Measurements from ENCODE around the gene NT5C2.
A peak's percentile ranks its signal among the peaks of the same experiment; 100 is the strongest.
"Not testable (repeated sequence)": the region's sequence is repeated elsewhere in the genome, so short reads cannot be mapped to it uniquely, and the experiment has no call there.

Gene NT5C2

DNA sequence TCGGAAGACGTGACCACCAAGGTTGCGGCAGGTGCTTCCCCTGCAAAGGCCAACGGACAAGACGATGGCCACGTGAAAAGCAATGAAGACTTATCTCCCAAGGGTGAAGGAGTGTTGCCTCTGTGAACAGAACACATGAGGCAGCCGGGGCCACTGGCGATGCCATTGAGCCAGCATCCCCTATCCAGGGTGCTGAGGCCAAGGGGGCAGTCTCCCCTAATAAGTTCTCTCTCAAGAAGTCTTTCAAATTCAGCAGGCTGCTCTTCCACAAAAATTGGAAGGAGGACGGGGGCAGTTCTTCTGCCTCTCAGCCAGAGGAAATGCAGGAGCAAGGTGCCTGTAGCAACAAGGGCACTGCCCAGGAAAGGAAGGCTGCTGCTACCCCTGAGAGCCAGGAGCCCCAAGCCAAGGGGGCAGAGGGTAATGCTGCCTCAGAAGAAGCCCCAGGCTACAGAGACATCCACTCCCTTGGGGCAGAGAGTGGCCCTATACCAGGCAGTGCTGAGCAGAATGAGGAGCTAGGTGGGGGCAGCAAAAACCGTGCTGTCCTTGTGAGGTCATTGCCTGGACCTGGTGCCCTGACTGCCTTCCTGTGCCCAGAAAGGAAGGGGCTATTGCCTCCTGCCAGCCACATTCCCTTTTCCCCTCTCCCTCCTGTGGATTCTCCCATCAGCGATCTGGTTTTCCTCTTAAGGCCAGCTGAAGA lies 17.3 kb downstream of the NT5C2 start:
- Histone ChIP-seq H3K79me2 (ENCODE audit: control insufficient read depth, low read length) (peaks cover 77% of the 10 kb centered on the region), H4K20me1 (ENCODE audit: control insufficient read depth, insufficient read depth, low read depth, low read length) (no peaks in the 10 kb centered on the region), H3K4me2 (ENCODE audit: low read length) (peak overlapping the region; percentile 81; the same call in 1 of the 2 replicates)

DNA sequence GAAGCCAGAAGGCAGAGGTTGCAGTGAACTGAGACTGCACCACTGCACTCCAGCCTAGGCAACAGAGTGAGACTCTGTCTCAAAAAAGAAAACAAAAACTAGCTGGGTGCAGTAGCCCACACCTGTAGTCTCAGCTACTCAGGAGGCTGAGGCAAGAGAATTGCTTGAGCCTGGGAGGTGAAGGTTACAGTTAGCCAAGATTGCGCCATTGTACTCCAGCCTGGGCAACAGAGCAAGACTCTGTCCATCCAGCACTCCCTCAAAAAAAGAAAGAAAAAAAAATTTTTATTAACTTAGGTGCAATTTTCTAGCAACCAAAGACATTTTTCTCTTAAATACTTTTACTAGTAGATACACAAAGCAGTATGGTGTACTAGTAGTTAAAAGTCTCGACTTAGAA lies 18.7 kb downstream of the NT5C2 start:
- H3K36me3 ChIP-seq (ENCODE audit: control insufficient read depth, low read length), result peaks cover 66% of the 10 kb centered on the region
- peaks cover 73% of the 10 kb centered on the region for H3K79me2 ChIP-seq (ENCODE audit: control insufficient read depth, low read length)
- not testable (repeated sequence) for H3K27ac ChIP-seq (ENCODE audit: low read depth, low read length); H3K27me3 ChIP-seq (ENCODE audit: control insufficient read depth, low read length); H3K4me3 ChIP-seq (ENCODE audit: low read length); H3K9me3 ChIP-seq (ENCODE audit: control insufficient read depth, insufficient read depth, low read length); H3K4me2 ChIP-seq (ENCODE audit: low read length); H3K9me2 ChIP-seq (replicated peaks; ENCODE audit: control insufficient read depth, low read length); H4K20me1 ChIP-seq (ENCODE audit: control insufficient read depth, insufficient read depth, low read depth, low read length)
- H3F3A ChIP-seq (ENCODE audit: control insufficient read depth, insufficient read depth), result peaks cover 12% of the 10 kb centered on the region
- H3K4me1 ChIP-seq (ENCODE audit: control insufficient read depth, low read length), result peaks cover 59% of the 10 kb centered on the region

More for the DNA sequence above, 17.3 kb downstream of the NT5C2 start:
- Histone ChIP-seq H3K4me3 (ENCODE audit: low read length) (no peak overlapping the region), H3F3A (ENCODE audit: control insufficient read depth, insufficient read depth) (peaks cover 13% of the 10 kb centered on the region), H3K9me2 (replicated peaks; ENCODE audit: control insufficient read depth, low read length) (no peaks in the 10 kb centered on the region), H3K36me3 (ENCODE audit: control insufficient read depth, low read length) (peaks cover 74% of the 10 kb centered on the region), H3K4me1 (ENCODE audit: control insufficient read depth, low read length) (peaks cover 73% of the 10 kb centered on the region), H3K27me3 (ENCODE audit: control insufficient read depth, low read length) (no peaks in the 10 kb centered on the region), H3K27ac (ENCODE audit: low read depth, low read length) (peak overlapping the region; percentile 97), H3K9me3 (ENCODE audit: control insufficient read depth, insufficient read depth, low read length) (no peaks in the 10 kb centered on the region)
- no peak for TF ChIP-seq EZH2phosphoT487 (IDR thresholded peaks at IDR 0.05; ENCODE audit: borderline replicate concordance, low read length)
- TF ChIP-seq, protein P1, sequence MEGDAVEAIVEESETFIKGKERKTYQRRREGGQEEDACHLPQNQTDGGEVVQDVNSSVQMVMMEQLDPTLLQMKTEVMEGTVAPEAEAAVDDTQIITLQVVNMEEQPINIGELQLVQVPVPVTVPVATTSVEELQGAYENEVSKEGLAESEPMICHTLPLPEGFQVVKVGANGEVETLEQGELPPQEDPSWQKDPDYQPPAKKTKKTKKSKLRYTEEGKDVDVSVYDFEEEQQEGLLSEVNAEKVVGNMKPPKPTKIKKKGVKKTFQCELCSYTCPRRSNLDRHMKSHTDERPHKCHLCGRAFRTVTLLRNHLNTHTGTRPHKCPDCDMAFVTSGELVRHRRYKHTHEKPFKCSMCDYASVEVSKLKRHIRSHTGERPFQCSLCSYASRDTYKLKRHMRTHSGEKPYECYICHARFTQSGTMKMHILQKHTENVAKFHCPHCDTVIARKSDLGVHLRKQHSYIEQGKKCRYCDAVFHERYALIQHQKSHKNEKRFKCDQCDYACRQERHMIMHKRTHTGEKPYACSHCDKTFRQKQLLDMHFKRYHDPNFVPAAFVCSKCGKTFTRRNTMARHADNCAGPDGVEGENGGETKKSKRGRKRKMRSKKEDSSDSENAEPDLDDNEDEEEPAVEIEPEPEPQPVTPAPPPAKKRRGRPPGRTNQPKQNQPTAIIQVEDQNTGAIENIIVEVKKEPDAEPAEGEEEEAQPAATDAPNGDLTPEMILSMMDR (IDR thresholded peaks at IDR 0.05; ENCODE audit: low read depth, low read length, poor library complexity, severe bottlenecking), result no peak

DNA sequence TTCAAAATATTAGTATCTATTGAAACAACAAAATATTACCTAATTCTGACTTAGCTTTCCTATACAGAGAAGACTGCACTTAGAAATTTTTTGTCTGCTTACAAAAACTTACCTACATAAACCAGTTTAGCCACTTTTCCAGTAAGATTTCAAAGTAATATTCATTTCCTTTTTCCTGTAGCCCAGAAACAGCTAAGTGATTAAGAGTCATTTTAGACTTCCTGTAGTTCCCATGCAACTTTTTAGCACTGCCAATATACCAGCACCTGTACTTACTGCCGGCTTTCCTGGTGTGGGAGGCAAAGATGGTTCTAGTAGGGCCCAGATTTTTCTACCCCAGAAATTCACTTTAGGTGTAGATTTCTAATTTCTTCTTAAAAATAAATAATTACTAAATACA lies 21.8 kb downstream of the NT5C2 start:
- Histone ChIP-seq H3K9me2 (replicated peaks; ENCODE audit: control insufficient read depth, low read length) (no peaks in the 10 kb centered on the region), H4K20me1 (ENCODE audit: control insufficient read depth, insufficient read depth, low read depth, low read length) (no peaks in the 10 kb centered on the region), H3K4me2 (ENCODE audit: low read length) (no peak overlapping the region), H3F3A (ENCODE audit: control insufficient read depth, insufficient read depth) (peaks cover 2% of the 10 kb centered on the region; the same call in 1 of the 2 replicates), H3K27ac (ENCODE audit: low read depth, low read length) (peak overlapping the region; percentile 15; the same call in 1 of the 2 replicates), H3K4me1 (ENCODE audit: control insufficient read depth, low read length) (peaks cover 30% of the 10 kb centered on the region), H3K4me3 (ENCODE audit: low read length) (no peak overlapping the region), H3K79me2 (ENCODE audit: control insufficient read depth, low read length) (peaks cover 68% of the 10 kb centered on the region), H3K36me3 (ENCODE audit: control insufficient read depth, low read length) (peaks cover 67% of the 10 kb centered on the region), H3K27me3 (ENCODE audit: control insufficient read depth, low read length) (no peaks in the 10 kb centered on the region), H3K9me3 (ENCODE audit: control insufficient read depth, insufficient read depth, low read length) (no peaks in the 10 kb centered on the region)
- TF ChIP-seq EZH2phosphoT487 (IDR thresholded peaks at IDR 0.05; ENCODE audit: borderline replicate concordance, low read length), result no peak
- TF ChIP-seq, protein P1 (IDR thresholded peaks at IDR 0.05; ENCODE audit: low read depth, low read length, poor library complexity, severe bottlenecking), result no peak

DNA sequence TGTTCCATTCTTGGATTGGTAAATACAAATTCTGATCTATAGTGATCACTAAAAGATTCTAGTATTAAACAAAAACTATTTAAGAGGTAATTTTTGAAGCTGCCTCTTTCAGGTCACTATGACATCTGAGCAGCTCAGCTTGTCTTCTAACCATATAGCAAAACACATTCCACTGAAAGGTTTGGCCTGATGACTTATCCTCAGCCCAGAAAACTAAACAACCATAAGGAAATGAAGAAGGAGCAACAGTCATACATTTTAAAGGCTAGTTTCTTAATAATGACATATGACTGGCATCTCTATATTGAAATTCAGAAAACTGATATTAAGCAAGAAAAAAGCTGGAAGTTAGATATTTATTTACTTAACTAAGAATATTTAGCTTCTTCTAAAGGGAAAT lies 24.6 kb downstream of the NT5C2 start:
- Histone ChIP-seq H3K79me2 (ENCODE audit: control insufficient read depth, low read length) (peaks cover 50% of the 10 kb centered on the region), H3K4me3 (ENCODE audit: low read length) (no peak overlapping the region), H3K9me3 (ENCODE audit: control insufficient read depth, insufficient read depth, low read length) (no peaks in the 10 kb centered on the region), H3K27ac (ENCODE audit: low read depth, low read length) (no peak overlapping the region), H3F3A (ENCODE audit: control insufficient read depth, insufficient read depth) (peaks cover 2% of the 10 kb centered on the region; the same call in 1 of the 2 replicates), H3K9me2 (replicated peaks; ENCODE audit: control insufficient read depth, low read length) (no peaks in the 10 kb centered on the region), H3K4me2 (ENCODE audit: low read length) (no peak overlapping the region), H4K20me1 (ENCODE audit: control insufficient read depth, insufficient read depth, low read depth, low read length) (no peaks in the 10 kb centered on the region), H3K36me3 (ENCODE audit: control insufficient read depth, low read length) (peaks cover 55% of the 10 kb centered on the region), H3K4me1 (ENCODE audit: control insufficient read depth, low read length) (peaks cover 11% of the 10 kb centered on the region), H3K27me3 (ENCODE audit: control insufficient read depth, low read length) (no peaks in the 10 kb centered on the region)
- TF ChIP-seq, protein P1 (IDR thresholded peaks at IDR 0.05; ENCODE audit: low read depth, low read length, poor library complexity, severe bottlenecking), result no peak
- no peak for TF ChIP-seq EZH2phosphoT487 (IDR thresholded peaks at IDR 0.05; ENCODE audit: borderline replicate concordance, low read length)

DNA sequence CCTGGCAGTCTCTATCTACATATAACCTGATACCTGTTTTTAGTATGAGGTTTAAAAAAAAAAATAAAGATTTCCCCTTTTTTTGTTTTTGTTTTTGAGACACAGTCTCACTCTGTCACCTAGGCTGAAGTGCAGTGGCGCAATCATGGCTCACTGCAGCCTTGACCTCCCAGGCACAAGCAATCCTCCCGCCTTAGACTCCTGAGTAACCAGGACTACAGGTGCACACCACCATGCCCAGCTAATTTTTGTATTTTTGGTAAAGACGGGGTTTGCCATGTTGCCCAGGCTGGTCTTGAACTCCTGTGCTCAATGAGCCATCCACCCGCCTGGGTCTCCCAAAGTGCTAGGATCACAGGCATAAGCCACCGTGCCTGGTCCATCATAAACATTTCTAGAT lies 25.5 kb downstream of the NT5C2 start:
- peaks cover 52% of the 10 kb centered on the region for H3K36me3 ChIP-seq (ENCODE audit: control insufficient read depth, low read length)
- H3K4me2 ChIP-seq (ENCODE audit: low read length); H3K4me3 ChIP-seq (ENCODE audit: low read length); H3K9me2 ChIP-seq (replicated peaks; ENCODE audit: control insufficient read depth, low read length); H3F3A ChIP-seq (ENCODE audit: control insufficient read depth, insufficient read depth); H3K27ac ChIP-seq (ENCODE audit: low read depth, low read length); H3K27me3 ChIP-seq (ENCODE audit: control insufficient read depth, low read length); H3K4me1 ChIP-seq (ENCODE audit: control insufficient read depth, low read length); H3K9me3 ChIP-seq (ENCODE audit: control insufficient read depth, insufficient read depth, low read length); H4K20me1 ChIP-seq (ENCODE audit: control insufficient read depth, insufficient read depth, low read depth, low read length): not testable (repeated sequence)
- peaks cover 50% of the 10 kb centered on the region for H3K79me2 ChIP-seq (ENCODE audit: control insufficient read depth, low read length)
